Neuron (in vitro differentiated cells): Measurements from ENCODE around the gene PYGM.

Experiments used
- H2AFZ ChIP-seq: one replicate; pipeline ENCODE4 v1.6.1; 2013; ENCODE audit warnings: low read depth, mild to moderate bottlenecking, inconsistent platforms, low read length, moderate library complexity
- H3K27me3 ChIP-seq: one replicate; pipeline ENCODE4 v1.6.1; 2013; ENCODE audit warnings: low read length; ENCODE audit not compliant: insufficient read depth
- H3K36me3 ChIP-seq: one replicate; pipeline ENCODE4 v1.6.1; 2013; ENCODE audit warnings: low read length; ENCODE audit not compliant: insufficient read depth
- H3K4me1 ChIP-seq: one replicate; pipeline ENCODE4 v1.6.1; 2013; ENCODE audit warnings: low read length; ENCODE audit not compliant: insufficient read depth
- H3K4me3 ChIP-seq: 2 replicates; pipeline ENCODE4 v1.5.1; 2013; ENCODE audit warnings: mild to moderate bottlenecking, low read length, moderate library complexity
- H3K9me3 ChIP-seq: one replicate; pipeline ENCODE4 v1.6.1; 2013; ENCODE audit warnings: low read length

PYGM gene

GRCh38 chr11:64698427-64698826 lies 61.3 kb downstream of the PYGM start:
- Histone ChIP-seq H3K9me3 (no peaks in the 10 kb centered on the region), H2AFZ (no peak overlapping the region), H3K4me1 (peaks cover 18% of the 10 kb centered on the region), H3K4me3 (no peak overlapping the region), H3K36me3 (no peaks in the 10 kb centered on the region), H3K27me3 (no peaks in the 10 kb centered on the region)

- H2AFZ ChIP-seq: no peak overlapping the region
- H3K4me3 ChIP-seq: no peak overlapping the region
- peaks cover 23% of the 10 kb centered on the region for H3K4me1 ChIP-seq
- no peaks in the 10 kb centered on the region for H3K36me3 ChIP-seq
- no peaks in the 10 kb centered on the region for H3K9me3 ChIP-seq
- H3K27me3 ChIP-seq: no peaks in the 10 kb centered on the region
Measured at GRCh38 chr11:64697663-64698375, 62.0 kb downstream of the PYGM start.
